Endothelial cell of umbilical vein (primary cell): Measurements from ENCODE around the gene MAFB. TPM values are rescaled to one million over a fixed set of nuclear protein-coding genes. Genes with fewer than 3 reads are reported as not detected.

Experiments used
- BruUV-seq: library from RNA; stranded (reverse); fragments of 400-500 nt; replicated peaks from 2 replicates; lab custom pipeline; 2021; lab: Mats Ljungman, UMichigan
- CTCF ChIA-PET: fragments of 300-600, 350-600 bp; sonication (Branson Sonifier 250); formaldehyde crosslinking; loops from one replicate; lab custom pipeline; 2021; ENCODE audit warnings: antibody characterized with exemption, inconsistent platforms; lab: Charles Lee
- POLR2A ChIA-PET: fragments of 300-600, 350-600 bp; sonication (Branson Sonifier 250); formaldehyde crosslinking; loops from one replicate; lab custom pipeline; 2021; ENCODE audit warnings: antibody characterized with exemption, inconsistent platforms; lab: Charles Lee
- DNase-seq: peaks from one replicate; pipeline ENCODE4 v3.0.0-alpha.2; 2011; ENCODE audit warnings: low read depth, low spot score
- FAIRE-seq: peaks from 2 replicates; lab custom pipeline; 2011; peaks lifted over from hg19 to GRCh38; lab: Jason Lieb, UNC
- H2AFZ ChIP-seq: 2 replicates; pipeline ENCODE4 v1.6.0; 2012; ENCODE audit warnings: low read depth, low read length, control low read depth, inconsistent platforms
- H3K27ac ChIP-seq: 2 replicates; pipeline ENCODE4 v1.5.1; 2011; ENCODE audit warnings: low read depth, mild to moderate bottlenecking, control low read depth, low read length, moderate library complexity; ENCODE audit not compliant: insufficient read depth
- H3K27me3 ChIP-seq, 2 experiments: 2 replicates each; pipeline versions ENCODE4 v1.6.0 to v1.6.1; 2011; ENCODE audit warnings: low read length in 2 of 2, mixed read lengths in 1 of 2; ENCODE audit not compliant: control insufficient read depth in 2 of 2, insufficient read depth in 2 of 2
- H3K36me3 ChIP-seq, 2 experiments: 2 replicates in 1 of 2; 3 replicates in 1 of 2; pipeline ENCODE4 v1.5.1; 2011; ENCODE audit warnings: low read length in 2 of 2, mild to moderate bottlenecking in 1 of 2, moderate library complexity in 1 of 2; ENCODE audit not compliant: control insufficient read depth in 2 of 2, insufficient read depth in 2 of 2; ENCODE audit errors: extremely low read depth in 1 of 2
- H3K4me1 ChIP-seq: 3 replicates; pipeline ENCODE4 v1.5.1; 2011; ENCODE audit warnings: mild to moderate bottlenecking, low read length; ENCODE audit not compliant: control insufficient read depth, insufficient read depth; ENCODE audit errors: extremely low read depth
- H3K4me2 ChIP-seq: 2 replicates; pipeline ENCODE4 v1.6.1; 2011; ENCODE audit warnings: low read length, control low read depth, mixed read lengths; ENCODE audit not compliant: insufficient read depth
- H3K4me3 ChIP-seq, 3 experiments: fragments of 200-600 bp in 1 of 3; sonication (generic), shearing (Covaris generic) in 1 of 3; replicated peaks in 1 of 3; 2 replicates each; pipeline ENCODE4 v1.5.1; 2011 to 2016; ENCODE audit warnings: control low read depth in 3 of 3, low read length in 3 of 3, mild to moderate bottlenecking in 2 of 3, inconsistent platforms in 1 of 3, low read depth in 1 of 3, moderate library complexity in 1 of 3; ENCODE audit not compliant: insufficient read depth in 1 of 3
- H3K79me2 ChIP-seq: 2 replicates; pipeline ENCODE4 v1.6.0; 2012; ENCODE audit warnings: low read length, inconsistent platforms; ENCODE audit not compliant: control insufficient read depth, insufficient read depth
- H3K9ac ChIP-seq: replicated peaks from 2 replicates; pipeline ENCODE3; 2011; ENCODE audit warnings: low read length, control low read depth; ENCODE audit not compliant: insufficient read depth; ENCODE audit errors: extremely low read depth
- H3K9me1 ChIP-seq: replicated peaks from 3 replicates; pipeline ENCODE4 v1.6.0; 2011; ENCODE audit warnings: mild to moderate bottlenecking, low read length; ENCODE audit not compliant: control insufficient read depth, insufficient read depth; ENCODE audit errors: extremely low read depth
- H3K9me3 ChIP-seq: replicated peaks from 2 replicates; pipeline ENCODE4 v1.5.1; 2012; ENCODE audit warnings: low read length, inconsistent platforms; ENCODE audit not compliant: control insufficient read depth, insufficient read depth
- H4K20me1 ChIP-seq: replicated peaks from 2 replicates; pipeline ENCODE3; 2011; ENCODE audit warnings: mild to moderate bottlenecking, low read length; ENCODE audit not compliant: control insufficient read depth, insufficient read depth; ENCODE audit errors: extremely low read depth
- CTCF ChIP-seq, 2 donors: IDR thresholded peaks; 1 replicate in 1 of 2; 2 replicates in 1 of 2; pipeline ENCODE4 v1.5.1; 2011; ENCODE audit warnings: low read length in 2 of 2, mild to moderate bottlenecking in 2 of 2, moderate library complexity in 2 of 2, control low read depth in 1 of 2, inconsistent platforms in 1 of 2, low read depth in 1 of 2; ENCODE audit not compliant: insufficient read depth in 1 of 2; ENCODE audit errors: extremely low read depth in 1 of 2
- EZH2 ChIP-seq: IDR thresholded peaks from 2 replicates; pipeline ENCODE4 v1.6.1; 2012; ENCODE audit warnings: borderline replicate concordance, low read depth, mild to moderate bottlenecking, moderate library complexity, low read length, inconsistent platforms; ENCODE audit not compliant: severe bottlenecking
- FOS ChIP-seq: IDR thresholded peaks from 2 replicates; pipeline ENCODE4 v1.6.1; 2011; ENCODE audit warnings: mild to moderate bottlenecking, low read length, moderate library complexity, borderline replicate concordance; ENCODE audit not compliant: insufficient read depth
- GATA2 ChIP-seq: IDR thresholded peaks from 2 replicates; pipeline ENCODE4 v1.7.0; 2011; ENCODE audit warnings: low read depth, mild to moderate bottlenecking, moderate library complexity, mixed read lengths, low read length; ENCODE audit not compliant: insufficient read length, insufficient read depth
- JUN ChIP-seq: IDR thresholded peaks from 2 replicates; pipeline ENCODE4 v1.6.1; 2011; ENCODE audit warnings: borderline replicate concordance, low read depth; ENCODE audit not compliant: insufficient read length, insufficient read depth
- MAX ChIP-seq: IDR thresholded peaks from 2 replicates; pipeline ENCODE4 v1.6.1; 2011; ENCODE audit not compliant: insufficient read depth, insufficient read length
- MYC ChIP-seq: IDR thresholded peaks from one replicate; pipeline ENCODE4 v1.6.1; 2011; ENCODE audit warnings: mild to moderate bottlenecking, low read depth, low read length
- POLR2A ChIP-seq: IDR thresholded peaks from 2 replicates; pipeline ENCODE4 v1.6.1; 2012; ENCODE audit warnings: low read depth, mild to moderate bottlenecking, control low read depth, low read length
- POLR2AphosphoS5 ChIP-seq: IDR thresholded peaks from 2 replicates; pipeline ENCODE4 v1.6.1; 2012; ENCODE audit warnings: low read depth, mild to moderate bottlenecking, control low read depth, low read length, moderate library complexity; ENCODE audit not compliant: insufficient read depth
- dilution Hi-C: fragments of 300-500 bp; cut with MboI; formaldehyde crosslinking; loops from one replicate; pipeline ENCODE4 v1.15.0; 2019; ENCODE audit warnings: low sequenced_read_pairs; ENCODE audit not compliant: extremely low pct_ligation_motif_present
- intact Hi-C: fragments of 100-400 bp; cut with micrococcal nuclease; formaldehyde crosslinking; loops from one replicate; pipeline ENCODE4 v1.10.0; 2022
- polyA plus RNA-seq, 4 experiments: library from polyadenylated mRNA; depleted of rRNA in 3 of 4; stranded (reverse) in 3 of 4; unstranded in 1 of 4; fragments of >200 nt; gene quantifications; 2 replicates each; pipeline versions ENCODE4 v1.2.1 to v1.2.3, GENCODE V29; 2011 to 2012; ENCODE audit warnings: missing spikeins in 1 of 4
- total RNA-seq: library from RNA; stranded (reverse); gene quantifications from 2 replicates; pipeline ENCODE4 v1.2.3, GENCODE V29; 2021

Gene MAFB
- total and polyA plus RNA-seq, 2 donors (not counting 3 experiments of a cell fraction or from before 2014, with no cell fraction given): 1.8 to 3.4 TPM

GRCh38 chr20:40683221-40683893 lies 5.7 kb downstream of the MAFB start:
- no peak for FAIRE-seq
- intact Hi-C loops (loop anchor here (10.0 kb wide), 1 partner anchor 1109 kb away; no protein-coding TSS in a partner anchor), dilution Hi-C loops (no loop called here)
- Histone ChIP-seq H3K9me1 (no peaks in the 10 kb centered on the region), H3K79me2 (no peaks in the 10 kb centered on the region), H4K20me1 (no peaks in the 10 kb centered on the region), H3K4me2 (no peak overlapping the region), H3K9me3 (no peaks in the 10 kb centered on the region), H3K9ac (no peak overlapping the region), H3K4me1 (no peaks in the 10 kb centered on the region), H2AFZ (no peak overlapping the region), H3K27ac (no peak overlapping the region), H3K36me3 (no peaks in the 10 kb centered on the region), H3K27me3 (peaks cover 4 to 30% of the 10 kb centered on the region in 2 experiments), H3K4me3 (no peak overlapping the region)
- no peak for DNase-seq
- no TSS peak for BruUV-seq
- CTCF ChIA-PET: interaction anchor here (1.0 to 1.8 kb wide), 2 partner anchors 10 to 523 kb away, joined by 3 to 4 read pairs; no protein-coding TSS in a partner anchor
- POLR2A ChIA-PET: no interaction called here
- no peak for TF ChIP-seq MYC
- TF ChIP-seq MAX: no peak
- no peak for TF ChIP-seq FOS
- TF ChIP-seq POLR2A: no peak
- no peak for TF ChIP-seq EZH2
- no peak for TF ChIP-seq GATA2
- no peak for TF ChIP-seq CTCF (IDR thresholded peaks at IDR 0.05; ENCODE audit: extremely low read depth in 1 of 2, insufficient read depth in 1 of 2, low read depth in 1 of 2, low read length in 2 of 2)
- no peak for TF ChIP-seq JUN
- TF ChIP-seq POLR2AphosphoS5: no peak
